Suprapubic skin (tissue), 3 donors: Measurements from ENCODE around the gene PTPN4.

Experiments
- CTCF ChIP-seq, 2 donors: fragments of 200-600 bp in 1 of 2; fragments of 450-650 bp in 1 of 2; sonication (generic) in 1 of 2; IDR thresholded peaks; one replicate each; pipeline ENCODE4 v1.5.1; 2016 to 2019; ENCODE audit warnings: antibody characterized with exemption in 2 of 2, mild to moderate bottlenecking in 1 of 2, moderate library complexity in 1 of 2
- POLR2A ChIP-seq, 2 donors: fragments of 450-650 bp; IDR thresholded peaks; one replicate each; pipeline ENCODE4 v1.6.1; 2017; ENCODE audit warnings: antibody characterized with exemption in 2 of 2, mild to moderate bottlenecking in 2 of 2, moderate library complexity in 2 of 2

- TF ChIP-seq CTCF (IDR thresholded peaks at IDR 0.05) (no peak), POLR2A (IDR thresholded peaks at IDR 0.05) (no peak)
These were observed 241.7 kb downstream of the PTPN4 start for GRCh38 chr2:120001471-120001870.
